Suppressor macrophage treated with lipopolysaccharide for 1 hour (primary cell): ENCODE data around the gene CENPU.

ENCODE experiments used
- DNase-seq, 3 donors: peaks; one replicate each; pipeline ENCODE4 v3.0.0-alpha.2; 2020 to 2022

Gene CENPU

GRCh38 chr4:184702114-184702513, 31.8 kb downstream of the CENPU start:
- no peak for DNase-seq

DNA sequence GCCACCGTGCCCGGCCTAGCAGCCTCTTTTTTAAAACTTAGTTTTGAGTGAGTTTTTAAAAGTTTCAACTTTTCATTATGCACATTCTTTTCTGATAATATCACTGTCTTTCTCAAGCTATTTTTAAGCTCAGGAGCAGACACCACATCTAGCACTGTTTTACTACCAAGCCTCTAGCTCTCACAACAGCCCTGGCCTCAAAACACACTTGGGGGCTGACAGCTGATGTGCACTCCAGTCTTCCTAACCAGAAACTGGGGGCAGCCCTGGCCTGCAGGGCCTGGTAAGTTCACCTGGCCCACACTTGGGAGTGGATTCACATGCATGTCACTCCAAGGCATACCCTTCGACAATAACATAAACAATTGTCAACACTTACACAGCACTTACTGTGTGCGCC, 34.0 kb downstream of the CENPU start:
- DNase-seq: no peak

- no peak for DNase-seq
Observed at GRCh38 chr4:184697956-184698355, 35.9 kb downstream of the CENPU start.

GRCh38 chr4:184695178-184695896, 38.6 kb downstream of the CENPU start:
- DNase-seq: no peak

GRCh38 chr4:184694412-184694956, 39.4 kb downstream of the CENPU start:
- no peak for DNase-seq

- DNase-seq: no peak
Observed at GRCh38 chr4:184693056-184693455, 40.8 kb downstream of the CENPU start.

- no peak for DNase-seq
Observed at GRCh38 chr4:184689681-184690080, 44.2 kb downstream of the CENPU start.

GRCh38 chr4:184688447-184688846, 45.4 kb downstream of the CENPU start:
- DNase-seq: peak; percentile 42 to 58 (median 47)

DNA sequence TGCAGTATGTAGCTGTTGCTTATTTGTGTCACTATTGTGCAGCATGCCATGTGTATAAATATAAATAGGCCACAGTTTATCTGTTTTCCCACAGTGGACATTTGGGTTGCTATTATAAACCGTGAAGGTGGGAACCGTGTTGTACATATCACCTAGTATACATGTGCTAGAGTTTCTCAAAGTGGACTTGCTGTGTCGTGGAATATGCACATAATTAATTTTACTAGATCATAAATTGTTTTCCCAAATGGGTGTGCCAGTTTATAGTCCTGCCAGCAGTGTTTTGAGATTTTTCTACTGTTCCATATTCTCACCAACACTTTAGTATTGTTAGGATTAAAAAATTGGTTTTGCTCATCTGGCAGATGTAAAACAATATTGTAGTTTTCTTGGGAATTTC, 45.9 kb downstream of the CENPU start:
- DNase-seq: no peak

GRCh38 chr4:184684491-184685189, 49.3 kb downstream of the CENPU start:
- DNase-seq: peak; percentile 62 to 71 (median 68)

DNA sequence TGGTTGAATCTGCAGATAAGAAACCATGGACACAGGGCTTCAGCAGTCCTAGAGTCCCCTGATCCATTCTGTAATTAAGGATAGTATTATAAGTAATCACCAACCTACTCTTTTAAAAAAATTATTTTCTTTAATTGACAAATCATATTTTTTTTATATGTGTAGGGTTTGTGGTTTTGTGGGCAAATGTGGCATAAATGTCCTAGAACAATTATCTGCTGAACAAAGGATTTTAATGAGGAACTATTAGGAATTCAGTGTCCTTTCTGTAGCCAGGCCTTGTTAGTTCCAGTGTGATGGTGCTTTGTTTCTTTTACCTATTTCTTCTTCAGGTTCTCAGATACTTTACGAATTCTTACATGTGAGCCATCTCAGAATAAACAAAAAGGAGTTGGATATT, 52.0 kb downstream of the CENPU start:
- DNase-seq: peak in 1 of 3 donors; percentile 20

- no peak for DNase-seq
Observed at GRCh38 chr4:184680698-184681097, 53.2 kb downstream of the CENPU start.

DNA sequence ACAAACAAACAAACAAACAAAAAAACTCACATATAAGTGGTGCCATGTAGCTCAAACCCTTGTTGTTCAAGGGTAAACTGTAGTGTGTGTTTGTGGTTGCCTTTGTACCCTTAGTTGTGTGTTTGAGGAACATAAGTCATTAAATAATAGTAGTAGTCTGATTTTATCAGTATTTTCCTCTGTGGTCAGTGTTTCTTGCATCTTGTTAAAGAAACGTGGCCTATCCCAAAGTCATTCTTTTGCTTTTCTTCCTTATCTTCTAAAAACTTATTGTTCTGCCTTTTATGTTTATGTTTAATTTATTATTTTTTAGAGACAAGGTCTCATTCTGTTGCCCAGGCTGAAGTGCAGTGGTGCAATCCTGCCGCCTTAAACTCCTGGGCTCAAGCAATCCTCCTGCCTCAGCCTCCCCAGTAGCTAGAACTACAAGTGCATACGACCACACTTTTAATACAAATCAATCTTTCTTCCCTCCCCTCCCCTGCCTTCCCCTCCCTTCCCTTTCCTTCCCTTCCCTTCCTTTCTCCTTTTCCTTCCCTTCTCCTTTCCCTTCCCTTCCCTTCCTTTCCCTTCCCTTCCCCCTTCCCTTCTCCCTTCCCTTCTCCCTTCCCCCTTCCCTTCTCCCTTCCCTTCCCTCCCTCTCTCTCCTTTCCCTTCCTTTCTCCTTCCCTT, 57.9 kb downstream of the CENPU start:
- no peak for DNase-seq

DNA sequence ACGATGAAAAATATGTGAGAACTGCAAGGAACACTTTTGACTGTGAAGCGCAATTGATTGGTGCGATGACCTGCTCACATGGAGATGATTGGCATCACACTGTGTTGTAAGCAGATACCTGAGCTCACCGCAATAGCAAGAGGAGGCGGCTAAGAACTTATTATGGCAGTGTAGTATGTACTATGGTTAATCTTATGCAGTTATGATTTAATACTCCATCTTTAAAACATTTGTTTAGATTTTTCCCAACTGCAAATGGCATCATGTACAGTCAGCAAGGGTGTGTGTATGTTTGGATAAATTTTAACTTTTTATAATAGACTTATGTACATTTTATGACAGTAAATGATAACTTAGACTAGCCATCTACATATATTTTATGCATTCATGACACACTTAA, 58.9 kb downstream of the CENPU start:
- no peak for DNase-seq

- no peak for DNase-seq
Observed at GRCh38 chr4:184674011-184674410, 59.9 kb downstream of the CENPU start.

GRCh38 chr4:184672741-184673140, 61.2 kb downstream of the CENPU start:
- DNase-seq: no peak

DNA sequence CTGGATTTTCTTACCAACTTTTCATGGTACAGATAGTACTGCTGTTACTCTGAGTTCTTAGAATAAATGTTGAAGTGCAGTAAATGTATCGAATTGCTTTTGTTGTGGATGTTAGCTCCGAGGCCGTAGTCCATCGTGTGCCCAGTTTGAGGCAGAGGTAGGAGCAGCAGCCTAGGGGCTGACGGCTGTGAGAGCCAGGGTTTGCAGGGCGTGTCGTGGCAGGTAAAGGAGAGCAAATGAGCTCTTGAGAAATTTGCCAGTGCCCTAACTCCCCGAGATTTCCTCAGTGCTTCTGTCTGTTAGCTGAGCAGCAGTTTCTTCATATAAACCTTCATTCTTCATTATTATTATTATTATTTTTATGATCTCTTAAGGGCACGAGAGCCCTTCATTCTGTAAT, 62.8 kb downstream of the CENPU start:
- no peak for DNase-seq

- DNase-seq: no peak
Observed at GRCh38 chr4:184669251-184669650, 64.6 kb downstream of the CENPU start.

GRCh38 chr4:184668511-184669114, 65.3 kb downstream of the CENPU start:
- DNase-seq: peak; percentile 25 to 59 (median 57)

- no peak for DNase-seq
Observed at GRCh38 chr4:184668096-184668495, 65.8 kb downstream of the CENPU start.

DNA sequence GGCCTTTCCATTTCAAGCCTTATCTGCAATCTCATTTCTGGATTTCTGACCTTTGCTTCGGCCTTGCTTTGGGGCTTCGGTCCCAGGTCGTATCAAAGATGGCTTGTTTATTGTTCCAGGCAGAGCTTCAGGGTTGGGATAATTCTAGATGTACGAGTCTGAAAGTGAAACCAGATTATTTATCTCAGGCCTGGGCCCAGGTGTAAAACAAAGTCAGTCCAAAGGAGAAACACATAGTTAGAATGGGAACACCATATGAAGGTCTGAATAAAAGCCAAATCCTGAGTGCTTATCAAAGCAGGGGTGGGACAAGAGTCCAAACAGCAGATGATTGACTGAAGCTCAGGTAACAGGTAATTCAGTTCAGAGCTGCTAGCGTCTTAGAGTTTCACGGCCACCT, 67.2 kb downstream of the CENPU start:
- DNase-seq: no peak

DNA sequence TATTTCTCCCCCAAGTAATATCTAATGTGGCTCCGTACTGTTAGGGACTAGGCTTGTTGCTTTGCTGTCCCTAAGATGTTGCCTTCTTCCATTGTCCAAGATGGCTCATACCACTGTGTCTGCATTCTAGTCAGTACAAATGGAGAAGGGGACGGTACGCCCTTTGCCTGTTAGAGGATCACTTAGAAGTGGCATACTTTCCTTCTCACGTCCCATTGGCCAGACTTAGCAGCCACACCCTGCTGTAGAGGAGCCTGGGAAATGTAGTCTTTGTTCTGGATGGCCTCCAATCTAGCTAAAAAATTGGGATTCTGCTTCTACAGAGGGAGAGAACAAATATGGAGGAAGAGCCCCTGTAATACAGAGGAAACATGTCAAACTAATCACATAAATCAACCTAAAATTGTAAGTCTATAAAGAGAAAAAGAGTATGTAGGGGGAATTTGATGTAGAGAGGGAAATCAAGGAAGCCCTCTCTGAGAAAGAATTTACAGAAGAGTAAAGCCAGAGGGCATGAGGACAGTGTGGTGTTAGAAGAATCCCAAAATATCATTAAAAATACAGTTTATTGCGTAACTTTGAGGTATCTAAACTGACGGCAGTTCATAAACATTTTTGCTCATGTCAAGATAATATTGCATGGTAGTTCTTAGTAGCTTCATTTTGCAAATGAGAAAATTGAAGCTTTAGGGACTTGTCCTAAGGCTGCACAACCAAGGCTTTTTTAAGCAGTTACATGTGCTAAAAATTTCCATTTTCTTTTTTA, 69.3 kb downstream of the CENPU start:
- peak in 1 of 3 donors; percentile 26 for DNase-seq
